K562 (cell line): ENCODE measurements around the gene TUBA1B. TPM values are rescaled to one million over a fixed set of nuclear protein-coding genes. Genes with fewer than 3 reads are reported as not detected.

Experiments used
- GTF2F1 ChIP-seq: IDR thresholded peaks from 2 replicates; pipeline ENCODE4 v1.6.1; 2011; ENCODE audit warnings: low read depth, low read length, improper control_type of control experiment
- HES1 ChIP-seq: fragments of 450-650 bp; IDR thresholded peaks from 2 replicates; pipeline ENCODE4 v1.6.1; 2016; ENCODE audit warnings: low read depth, mild to moderate bottlenecking, moderate library complexity
- ZBTB11 ChIP-seq, 3 experiments: fragments of 200-800 bp in 1 of 3; fragments of 250-450 bp in 1 of 3; fragments of 450-650 bp in 1 of 3; sonication (Bioruptor Pico) in 1 of 3; sonication (Bioruptor generic) in 1 of 3; formaldehyde crosslinking in 1 of 3; IDR thresholded peaks; 2 replicates each; pipeline versions ENCODE4 v1.6.1 to v1.8.0; 2016 to 2022; ENCODE audit warnings: mild to moderate bottlenecking in 2 of 3, missing genetic modification characterization in 2 of 3, missing compliant biosample characterization in 1 of 3, moderate library complexity in 1 of 3
- ZNF408 ChIP-seq: fragments of 250-450 bp; sonication (Bioruptor Pico); IDR thresholded peaks from 2 replicates; pipeline ENCODE4 v1.4.0; 2020; ENCODE audit warnings: low read depth, mild to moderate bottlenecking, moderate library complexity
- ZNF445 ChIP-seq: fragments of 250-450 bp; sonication (Bioruptor Pico); IDR thresholded peaks from 2 replicates; pipeline ENCODE4 v1.4.0; 2020; ENCODE audit warnings: low read depth, mild to moderate bottlenecking, moderate library complexity
- polyA plus RNA-seq, 8 experiments: library from polyadenylated mRNA; depleted of rRNA in 4 of 8; stranded (reverse) in 5 of 8; unstranded in 3 of 8; fragments of >200 nt; fragmentation: Nextera tagmentation in 2 of 8; fragmentation: Illumina TruSeq in 1 of 8; extraction: Ambion mirVana in 2 of 8; extraction: Trizol in 1 of 8; gene quantifications; 2 replicates each; pipeline versions ENCODE4 v1.2.1 to v1.2.3, GENCODE V29; 2011 to 2014; ENCODE audit warnings: inconsistent platforms in 1 of 8, missing spikeins in 1 of 8
- total RNA-seq, 7 experiments: library from RNA; depleted of rRNA in 6 of 7; stranded (reverse); fragments of >200 nt in 6 of 7; fragmentation: Illumina TruSeq in 2 of 7; extraction: Trizol in 2 of 7; gene quantifications; 2 replicates each; pipeline versions ENCODE4 v1.2.1 to v1.2.3, GENCODE V29; 2011 to 2021; ENCODE audit warnings: low replicate concordance in 1 of 7
- TF ChIP-seq, protein P1 (sequence below): fragments of 200-600 bp; sonication (generic); IDR thresholded peaks from one replicate; pipeline ENCODE4 v1.6.1; 2012; ENCODE audit warnings: mild to moderate bottlenecking, low read depth, low read length, inconsistent platforms
- TF ChIP-seq, protein P2 (sequence below): fragments of 250-450 bp; sonication (Bioruptor Pico); IDR thresholded peaks from 2 replicates; pipeline ENCODE4 v1.4.0; 2020; ENCODE audit warnings: mild to moderate bottlenecking, moderate library complexity, borderline replicate concordance

TUBA1B gene
- total and polyA plus RNA-seq, 9 of the 15 experiments (the other 6 are each of a cell fraction or from before 2014, with no cell fraction given) = 2,189 to 4,624 (median 2,628) TPM

GRCh38 chr12:49110464-49111155 lies 20.6 kb downstream of the TUBA1B start, which contains the start of gene LMBR1L (continued):
- TF ChIP-seq, protein P1, sequence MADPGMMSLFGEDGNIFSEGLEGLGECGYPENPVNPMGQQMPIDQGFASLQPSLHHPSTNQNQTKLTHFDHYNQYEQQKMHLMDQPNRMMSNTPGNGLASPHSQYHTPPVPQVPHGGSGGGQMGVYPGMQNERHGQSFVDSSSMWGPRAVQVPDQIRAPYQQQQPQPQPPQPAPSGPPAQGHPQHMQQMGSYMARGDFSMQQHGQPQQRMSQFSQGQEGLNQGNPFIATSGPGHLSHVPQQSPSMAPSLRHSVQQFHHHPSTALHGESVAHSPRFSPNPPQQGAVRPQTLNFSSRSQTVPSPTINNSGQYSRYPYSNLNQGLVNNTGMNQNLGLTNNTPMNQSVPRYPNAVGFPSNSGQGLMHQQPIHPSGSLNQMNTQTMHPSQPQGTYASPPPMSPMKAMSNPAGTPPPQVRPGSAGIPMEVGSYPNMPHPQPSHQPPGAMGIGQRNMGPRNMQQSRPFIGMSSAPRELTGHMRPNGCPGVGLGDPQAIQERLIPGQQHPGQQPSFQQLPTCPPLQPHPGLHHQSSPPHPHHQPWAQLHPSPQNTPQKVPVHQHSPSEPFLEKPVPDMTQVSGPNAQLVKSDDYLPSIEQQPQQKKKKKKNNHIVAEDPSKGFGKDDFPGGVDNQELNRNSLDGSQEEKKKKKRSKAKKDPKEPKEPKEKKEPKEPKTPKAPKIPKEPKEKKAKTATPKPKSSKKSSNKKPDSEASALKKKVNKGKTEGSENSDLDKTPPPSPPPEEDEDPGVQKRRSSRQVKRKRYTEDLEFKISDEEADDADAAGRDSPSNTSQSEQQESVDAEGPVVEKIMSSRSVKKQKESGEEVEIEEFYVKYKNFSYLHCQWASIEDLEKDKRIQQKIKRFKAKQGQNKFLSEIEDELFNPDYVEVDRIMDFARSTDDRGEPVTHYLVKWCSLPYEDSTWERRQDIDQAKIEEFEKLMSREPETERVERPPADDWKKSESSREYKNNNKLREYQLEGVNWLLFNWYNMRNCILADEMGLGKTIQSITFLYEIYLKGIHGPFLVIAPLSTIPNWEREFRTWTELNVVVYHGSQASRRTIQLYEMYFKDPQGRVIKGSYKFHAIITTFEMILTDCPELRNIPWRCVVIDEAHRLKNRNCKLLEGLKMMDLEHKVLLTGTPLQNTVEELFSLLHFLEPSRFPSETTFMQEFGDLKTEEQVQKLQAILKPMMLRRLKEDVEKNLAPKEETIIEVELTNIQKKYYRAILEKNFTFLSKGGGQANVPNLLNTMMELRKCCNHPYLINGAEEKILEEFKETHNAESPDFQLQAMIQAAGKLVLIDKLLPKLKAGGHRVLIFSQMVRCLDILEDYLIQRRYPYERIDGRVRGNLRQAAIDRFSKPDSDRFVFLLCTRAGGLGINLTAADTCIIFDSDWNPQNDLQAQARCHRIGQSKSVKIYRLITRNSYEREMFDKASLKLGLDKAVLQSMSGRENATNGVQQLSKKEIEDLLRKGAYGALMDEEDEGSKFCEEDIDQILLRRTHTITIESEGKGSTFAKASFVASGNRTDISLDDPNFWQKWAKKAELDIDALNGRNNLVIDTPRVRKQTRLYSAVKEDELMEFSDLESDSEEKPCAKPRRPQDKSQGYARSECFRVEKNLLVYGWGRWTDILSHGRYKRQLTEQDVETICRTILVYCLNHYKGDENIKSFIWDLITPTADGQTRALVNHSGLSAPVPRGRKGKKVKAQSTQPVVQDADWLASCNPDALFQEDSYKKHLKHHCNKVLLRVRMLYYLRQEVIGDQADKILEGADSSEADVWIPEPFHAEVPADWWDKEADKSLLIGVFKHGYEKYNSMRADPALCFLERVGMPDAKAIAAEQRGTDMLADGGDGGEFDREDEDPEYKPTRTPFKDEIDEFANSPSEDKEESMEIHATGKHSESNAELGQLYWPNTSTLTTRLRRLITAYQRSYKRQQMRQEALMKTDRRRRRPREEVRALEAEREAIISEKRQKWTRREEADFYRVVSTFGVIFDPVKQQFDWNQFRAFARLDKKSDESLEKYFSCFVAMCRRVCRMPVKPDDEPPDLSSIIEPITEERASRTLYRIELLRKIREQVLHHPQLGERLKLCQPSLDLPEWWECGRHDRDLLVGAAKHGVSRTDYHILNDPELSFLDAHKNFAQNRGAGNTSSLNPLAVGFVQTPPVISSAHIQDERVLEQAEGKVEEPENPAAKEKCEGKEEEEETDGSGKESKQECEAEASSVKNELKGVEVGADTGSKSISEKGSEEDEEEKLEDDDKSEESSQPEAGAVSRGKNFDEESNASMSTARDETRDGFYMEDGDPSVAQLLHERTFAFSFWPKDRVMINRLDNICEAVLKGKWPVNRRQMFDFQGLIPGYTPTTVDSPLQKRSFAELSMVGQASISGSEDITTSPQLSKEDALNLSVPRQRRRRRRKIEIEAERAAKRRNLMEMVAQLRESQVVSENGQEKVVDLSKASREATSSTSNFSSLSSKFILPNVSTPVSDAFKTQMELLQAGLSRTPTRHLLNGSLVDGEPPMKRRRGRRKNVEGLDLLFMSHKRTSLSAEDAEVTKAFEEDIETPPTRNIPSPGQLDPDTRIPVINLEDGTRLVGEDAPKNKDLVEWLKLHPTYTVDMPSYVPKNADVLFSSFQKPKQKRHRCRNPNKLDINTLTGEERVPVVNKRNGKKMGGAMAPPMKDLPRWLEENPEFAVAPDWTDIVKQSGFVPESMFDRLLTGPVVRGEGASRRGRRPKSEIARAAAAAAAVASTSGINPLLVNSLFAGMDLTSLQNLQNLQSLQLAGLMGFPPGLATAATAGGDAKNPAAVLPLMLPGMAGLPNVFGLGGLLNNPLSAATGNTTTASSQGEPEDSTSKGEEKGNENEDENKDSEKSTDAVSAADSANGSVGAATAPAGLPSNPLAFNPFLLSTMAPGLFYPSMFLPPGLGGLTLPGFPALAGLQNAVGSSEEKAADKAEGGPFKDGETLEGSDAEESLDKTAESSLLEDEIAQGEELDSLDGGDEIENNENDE = no peak
- TF ChIP-seq, protein P2, sequence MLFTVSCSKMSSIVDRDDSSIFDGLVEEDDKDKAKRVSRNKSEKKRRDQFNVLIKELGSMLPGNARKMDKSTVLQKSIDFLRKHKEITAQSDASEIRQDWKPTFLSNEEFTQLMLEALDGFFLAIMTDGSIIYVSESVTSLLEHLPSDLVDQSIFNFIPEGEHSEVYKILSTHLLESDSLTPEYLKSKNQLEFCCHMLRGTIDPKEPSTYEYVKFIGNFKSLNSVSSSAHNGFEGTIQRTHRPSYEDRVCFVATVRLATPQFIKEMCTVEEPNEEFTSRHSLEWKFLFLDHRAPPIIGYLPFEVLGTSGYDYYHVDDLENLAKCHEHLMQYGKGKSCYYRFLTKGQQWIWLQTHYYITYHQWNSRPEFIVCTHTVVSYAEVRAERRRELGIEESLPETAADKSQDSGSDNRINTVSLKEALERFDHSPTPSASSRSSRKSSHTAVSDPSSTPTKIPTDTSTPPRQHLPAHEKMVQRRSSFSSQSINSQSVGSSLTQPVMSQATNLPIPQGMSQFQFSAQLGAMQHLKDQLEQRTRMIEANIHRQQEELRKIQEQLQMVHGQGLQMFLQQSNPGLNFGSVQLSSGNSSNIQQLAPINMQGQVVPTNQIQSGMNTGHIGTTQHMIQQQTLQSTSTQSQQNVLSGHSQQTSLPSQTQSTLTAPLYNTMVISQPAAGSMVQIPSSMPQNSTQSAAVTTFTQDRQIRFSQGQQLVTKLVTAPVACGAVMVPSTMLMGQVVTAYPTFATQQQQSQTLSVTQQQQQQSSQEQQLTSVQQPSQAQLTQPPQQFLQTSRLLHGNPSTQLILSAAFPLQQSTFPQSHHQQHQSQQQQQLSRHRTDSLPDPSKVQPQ (CRISPR knock-in tag) = no peak
- no peak for TF ChIP-seq ZNF408 (CRISPR knock-in tag)
- TF ChIP-seq ZBTB11 (CRISPR knock-in tag; IDR thresholded peaks at IDR 0.05) = no peak
- no peak for TF ChIP-seq ZNF445 (CRISPR knock-in tag)
- TF ChIP-seq GTF2F1 = 0 out of 2 replicates have a peak, but pooled peaks have one; percentile 29
- no peak for TF ChIP-seq HES1
